ENCODE measurements around the gene TMEM163. TPM values are rescaled to one million over a fixed set of nuclear protein-coding genes. Genes with fewer than 3 reads are reported as not detected.

TMEM163 gene
- total and polyA plus RNA-seq, 4 donors, result 0.25 to 0.62 (median 0.36) TPM; not detected in 1

DNA sequence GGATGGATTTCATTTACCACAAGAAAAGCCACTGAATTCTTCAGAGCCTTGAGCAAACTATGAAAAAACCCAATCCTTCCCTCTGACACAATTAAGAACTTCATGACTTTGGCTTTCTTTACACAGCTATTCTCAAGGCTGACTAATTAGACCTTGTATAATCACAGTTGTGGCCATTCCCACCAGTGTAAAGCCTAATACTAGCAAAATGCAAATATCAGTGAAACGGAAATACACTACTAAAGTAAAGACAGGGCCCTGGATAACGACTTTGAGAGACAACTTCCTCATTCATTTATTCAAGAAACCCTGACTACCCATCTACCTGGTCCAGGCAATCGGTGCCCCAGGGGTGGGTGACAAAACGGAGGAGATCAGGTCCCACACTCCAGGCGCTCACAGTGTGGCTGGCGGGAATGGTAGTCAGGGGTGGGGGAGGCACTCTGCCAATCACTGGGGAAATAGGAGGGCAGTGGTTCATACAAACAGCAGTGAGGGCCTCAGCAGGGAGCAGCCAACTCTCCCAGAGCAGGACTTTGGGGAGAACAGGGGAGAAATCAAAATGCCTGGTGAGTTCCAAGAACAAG is 28.1 kb downstream of the TMEM163 start:
- H3K4me1 ChIP-seq (ENCODE audit: control insufficient read depth in 1 of 2, insufficient read depth in 2 of 2, low read length in 2 of 2), result no peaks in the 10 kb centered on the region
- H3K9me3 ChIP-seq (ENCODE audit: control insufficient read depth, low read length), result peaks cover 4% of the 10 kb centered on the region
- no peaks in the 10 kb centered on the region for H3K36me3 ChIP-seq (ENCODE audit: control insufficient read depth in 1 of 2, insufficient read depth in 2 of 2, low read length in 1 of 2)
- ATAC-seq (ENCODE audit: low FRiP score) (no peak), DNase-seq (no peak)
- intact Hi-C loops (cut with DNase I), result no loop called here
- no peak overlapping the region for H3K27ac ChIP-seq (ENCODE audit: low read depth in 1 of 2, low read length in 2 of 2)
- no peaks in the 10 kb centered on the region for H3K27me3 ChIP-seq (ENCODE audit: control insufficient read depth in 1 of 2, insufficient read depth in 2 of 2, low read length in 1 of 2)
- no peak overlapping the region for H3K4me3 ChIP-seq (ENCODE audit: low read length in 2 of 2)
- WGBS, 2 donors, result 79 to 87% methylated on average over 6 of the region's 6 CpGs

- Histone ChIP-seq H3K27me3 (ENCODE audit: control insufficient read depth in 1 of 2, insufficient read depth in 2 of 2, low read length in 1 of 2) (no peaks in the 10 kb centered on the region), H3K4me1 (ENCODE audit: control insufficient read depth in 1 of 2, insufficient read depth in 2 of 2, low read length in 2 of 2) (no peaks in the 10 kb centered on the region), H3K4me3 (ENCODE audit: low read length in 2 of 2) (no peak overlapping the region), H3K9me3 (ENCODE audit: control insufficient read depth, low read length) (peaks cover 4% of the 10 kb centered on the region), H3K36me3 (ENCODE audit: control insufficient read depth in 1 of 2, insufficient read depth in 2 of 2, low read length in 1 of 2) (no peaks in the 10 kb centered on the region), H3K27ac (ENCODE audit: low read depth in 1 of 2, low read length in 2 of 2) (no peak overlapping the region)
- ATAC-seq (ENCODE audit: low FRiP score), result no peak
- 78 to 82% methylated on average over 3 of the region's 3 CpGs for WGBS, 2 donors
- no peak for DNase-seq
- intact Hi-C loops (cut with DNase I), result no loop called here
Observed at GRCh38 chr2:134689315-134689714, 29.5 kb downstream of the TMEM163 start.

DNA sequence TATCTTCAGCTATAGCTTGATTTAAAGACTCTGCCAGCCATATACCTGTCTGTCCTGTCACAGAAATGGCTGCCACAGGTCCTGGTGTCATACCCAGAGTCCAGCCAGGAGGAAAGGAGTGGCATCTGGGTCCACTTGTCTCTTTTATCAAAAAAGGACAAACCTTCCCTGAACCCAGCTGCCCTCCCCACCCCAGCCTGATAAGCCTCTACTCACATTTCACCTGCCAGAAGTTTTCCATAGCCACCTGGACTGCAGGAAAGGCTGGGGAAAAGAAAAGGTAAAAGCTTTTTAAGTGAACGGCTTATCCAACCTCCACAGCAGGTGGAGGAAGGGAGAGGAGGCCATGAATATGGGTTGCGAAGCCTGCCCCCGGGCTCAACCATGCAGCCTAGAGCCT is 32.8 kb downstream of the TMEM163 start:
- H3K36me3 ChIP-seq (ENCODE audit: control insufficient read depth in 1 of 2, insufficient read depth in 2 of 2, low read length in 1 of 2), result no peaks in the 10 kb centered on the region
- peaks cover 3% of the 10 kb centered on the region for H3K9me3 ChIP-seq (ENCODE audit: control insufficient read depth, low read length)
- DNase-seq (no peak), ATAC-seq (ENCODE audit: low FRiP score) (no peak)
- no peak overlapping the region for H3K27ac ChIP-seq (ENCODE audit: low read depth in 1 of 2, low read length in 2 of 2)
- no peaks in the 10 kb centered on the region for H3K27me3 ChIP-seq (ENCODE audit: control insufficient read depth in 1 of 2, insufficient read depth in 2 of 2, low read length in 1 of 2)
- intact Hi-C loops (cut with DNase I), result no loop called here
- no peaks in the 10 kb centered on the region for H3K4me1 ChIP-seq (ENCODE audit: control insufficient read depth in 1 of 2, insufficient read depth in 2 of 2, low read length in 2 of 2)
- 68 to 72% methylated on average over 3 of the region's 3 CpGs for WGBS, 2 donors
- H3K4me3 ChIP-seq (ENCODE audit: low read length in 2 of 2), result no peak overlapping the region

- WGBS, 2 donors, result 65 to 69% methylated on average over 2 of the region's 2 CpGs
- H3K36me3 ChIP-seq (ENCODE audit: control insufficient read depth in 1 of 2, insufficient read depth in 2 of 2, low read length in 1 of 2), result no peaks in the 10 kb centered on the region
- H3K9me3 ChIP-seq (ENCODE audit: control insufficient read depth, low read length), result peaks cover 1% of the 10 kb centered on the region
- no peaks in the 10 kb centered on the region for H3K4me1 ChIP-seq (ENCODE audit: control insufficient read depth in 1 of 2, insufficient read depth in 2 of 2, low read length in 2 of 2)
- intact Hi-C loops (cut with DNase I), result no loop called here
- no peaks in the 10 kb centered on the region for H3K27me3 ChIP-seq (ENCODE audit: control insufficient read depth in 1 of 2, insufficient read depth in 2 of 2, low read length in 1 of 2)
- H3K27ac ChIP-seq (ENCODE audit: low read depth in 1 of 2, low read length in 2 of 2), result no peak overlapping the region
- ATAC-seq (ENCODE audit: low FRiP score) (no peak), DNase-seq (no peak)
- H3K4me3 ChIP-seq (ENCODE audit: low read length in 2 of 2), result no peak overlapping the region
Observed at GRCh38 chr2:134683561-134684112, 35.2 kb downstream of the TMEM163 start.

- H3K4me1 ChIP-seq (ENCODE audit: control insufficient read depth in 1 of 2, insufficient read depth in 2 of 2, low read length in 2 of 2), result no peaks in the 10 kb centered on the region
- no peaks in the 10 kb centered on the region for H3K36me3 ChIP-seq (ENCODE audit: control insufficient read depth in 1 of 2, insufficient read depth in 2 of 2, low read length in 1 of 2)
- no peak for ATAC-seq (ENCODE audit: low FRiP score)
- whole genome bisulfite sequencing, 2 donors, result 21 to 29% methylated on average over 3 of the region's 3 CpGs
- DNase-seq, result no peak
- no peak overlapping the region for H3K27ac ChIP-seq (ENCODE audit: low read depth in 1 of 2, low read length in 2 of 2)
- intact Hi-C loops (cut with DNase I), result no loop called here
- H3K4me3 ChIP-seq (ENCODE audit: low read length in 2 of 2), result no peak overlapping the region
- no peaks in the 10 kb centered on the region for H3K27me3 ChIP-seq (ENCODE audit: control insufficient read depth in 1 of 2, insufficient read depth in 2 of 2, low read length in 1 of 2)
- peaks cover 1% of the 10 kb centered on the region for H3K9me3 ChIP-seq (ENCODE audit: control insufficient read depth, low read length)
Observed at GRCh38 chr2:134682726-134683125, 36.1 kb downstream of the TMEM163 start.

DNA sequence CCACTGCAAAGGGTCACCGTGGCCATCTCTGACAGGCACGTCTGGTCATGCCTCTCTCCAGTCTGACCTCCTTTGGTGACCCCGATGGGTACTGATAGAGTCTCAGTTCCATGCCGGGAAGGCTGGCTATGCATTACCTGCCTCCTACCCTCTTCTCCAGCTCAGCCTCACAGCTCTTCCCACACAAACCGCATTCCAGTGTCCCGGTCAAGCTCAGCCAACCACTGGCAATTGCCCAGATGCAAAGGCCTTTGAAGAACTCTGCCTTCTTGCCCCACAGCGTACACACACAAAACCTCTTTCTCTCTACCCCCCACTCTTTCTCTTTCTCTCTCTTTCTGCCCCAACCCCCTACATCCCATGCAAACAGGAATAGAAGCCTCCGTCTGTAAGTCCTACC is 37.6 kb downstream of the TMEM163 start:
- Histone ChIP-seq H3K9me3 (ENCODE audit: control insufficient read depth, low read length) (no peaks in the 10 kb centered on the region), H3K27me3 (ENCODE audit: control insufficient read depth in 1 of 2, insufficient read depth in 2 of 2, low read length in 1 of 2) (no peaks in the 10 kb centered on the region), H3K4me1 (ENCODE audit: control insufficient read depth in 1 of 2, insufficient read depth in 2 of 2, low read length in 2 of 2) (no peaks in the 10 kb centered on the region), H3K4me3 (ENCODE audit: low read length in 2 of 2) (no peak overlapping the region), H3K36me3 (ENCODE audit: control insufficient read depth in 1 of 2, insufficient read depth in 2 of 2, low read length in 1 of 2) (no peaks in the 10 kb centered on the region), H3K27ac (ENCODE audit: low read depth in 1 of 2, low read length in 2 of 2) (no peak overlapping the region)
- no peak for DNase-seq
- ATAC-seq (ENCODE audit: low FRiP score), result no peak
- intact Hi-C loops (cut with DNase I), result no loop called here
- 76 to 80% methylated on average over 8 of the region's 8 CpGs for WGBS, 2 donors

DNA sequence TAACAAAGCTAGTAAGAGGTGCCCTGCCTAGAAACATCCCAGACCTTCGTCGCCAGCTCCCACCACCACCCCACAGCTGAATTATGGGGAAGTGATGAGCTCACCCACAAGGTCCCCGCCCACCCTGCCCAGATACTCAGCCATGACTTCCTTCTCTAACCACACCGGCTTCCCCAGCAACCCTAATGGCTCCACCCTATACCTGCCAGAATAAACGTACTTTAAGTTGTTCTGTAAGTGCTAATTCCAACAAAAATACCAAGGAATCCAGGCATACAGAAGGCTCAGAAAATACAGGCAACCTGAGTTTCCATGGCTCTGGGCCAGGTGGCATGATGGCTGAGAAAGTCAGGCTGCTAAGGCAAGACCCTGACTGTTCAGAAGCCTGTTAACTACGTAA is 39.1 kb downstream of the TMEM163 start:
- no peak for ATAC-seq (ENCODE audit: low FRiP score)
- intact Hi-C loops (cut with DNase I), result no loop called here
- DNase-seq, result no peak
- Histone ChIP-seq H3K4me3 (ENCODE audit: low read length in 2 of 2) (no peak overlapping the region), H3K9me3 (ENCODE audit: control insufficient read depth, low read length) (no peaks in the 10 kb centered on the region), H3K27ac (ENCODE audit: low read depth in 1 of 2, low read length in 2 of 2) (no peak overlapping the region), H3K36me3 (ENCODE audit: control insufficient read depth in 1 of 2, insufficient read depth in 2 of 2, low read length in 1 of 2) (no peaks in the 10 kb centered on the region), H3K27me3 (ENCODE audit: control insufficient read depth in 1 of 2, insufficient read depth in 2 of 2, low read length in 1 of 2) (no peaks in the 10 kb centered on the region), H3K4me1 (ENCODE audit: control insufficient read depth in 1 of 2, insufficient read depth in 2 of 2, low read length in 2 of 2) (no peaks in the 10 kb centered on the region)
- 40 to 46% methylated on average over 6 of the region's 6 CpGs for WGBS, 2 donors

DNA sequence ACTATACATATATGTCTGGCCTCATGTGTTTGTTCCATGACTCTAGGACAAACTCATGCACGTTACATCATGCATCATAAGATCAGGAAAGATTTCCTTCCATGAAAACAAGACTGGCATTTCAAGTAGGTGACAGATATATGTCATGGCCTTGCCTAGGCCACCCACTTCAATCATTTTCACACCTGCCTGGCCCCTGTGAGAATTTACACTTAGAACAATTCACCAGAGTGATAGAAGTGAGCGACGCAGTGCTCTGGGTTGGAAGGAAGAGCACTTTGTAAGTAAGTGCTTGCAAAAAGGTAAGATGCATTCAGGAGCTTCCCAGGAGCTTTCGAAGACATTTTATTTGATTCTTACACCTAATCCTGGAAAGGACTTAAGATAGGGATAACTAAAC is 39.5 kb downstream of the TMEM163 start:
- DNase-seq, result no peak
- H3K4me1 ChIP-seq (ENCODE audit: control insufficient read depth in 1 of 2, insufficient read depth in 2 of 2, low read length in 2 of 2), result no peaks in the 10 kb centered on the region
- H3K9me3 ChIP-seq (ENCODE audit: control insufficient read depth, low read length), result no peaks in the 10 kb centered on the region
- no peaks in the 10 kb centered on the region for H3K36me3 ChIP-seq (ENCODE audit: control insufficient read depth in 1 of 2, insufficient read depth in 2 of 2, low read length in 1 of 2)
- no peaks in the 10 kb centered on the region for H3K27me3 ChIP-seq (ENCODE audit: control insufficient read depth in 1 of 2, insufficient read depth in 2 of 2, low read length in 1 of 2)
- 81% methylated on average over 4 of the region's 4 CpGs for WGBS, 2 donors
- no peak overlapping the region for H3K27ac ChIP-seq (ENCODE audit: low read depth in 1 of 2, low read length in 2 of 2)
- ATAC-seq (ENCODE audit: low FRiP score), result no peak
- H3K4me3 ChIP-seq (ENCODE audit: low read length in 2 of 2), result no peak overlapping the region
- intact Hi-C loops (cut with DNase I), result no loop called here

DNA sequence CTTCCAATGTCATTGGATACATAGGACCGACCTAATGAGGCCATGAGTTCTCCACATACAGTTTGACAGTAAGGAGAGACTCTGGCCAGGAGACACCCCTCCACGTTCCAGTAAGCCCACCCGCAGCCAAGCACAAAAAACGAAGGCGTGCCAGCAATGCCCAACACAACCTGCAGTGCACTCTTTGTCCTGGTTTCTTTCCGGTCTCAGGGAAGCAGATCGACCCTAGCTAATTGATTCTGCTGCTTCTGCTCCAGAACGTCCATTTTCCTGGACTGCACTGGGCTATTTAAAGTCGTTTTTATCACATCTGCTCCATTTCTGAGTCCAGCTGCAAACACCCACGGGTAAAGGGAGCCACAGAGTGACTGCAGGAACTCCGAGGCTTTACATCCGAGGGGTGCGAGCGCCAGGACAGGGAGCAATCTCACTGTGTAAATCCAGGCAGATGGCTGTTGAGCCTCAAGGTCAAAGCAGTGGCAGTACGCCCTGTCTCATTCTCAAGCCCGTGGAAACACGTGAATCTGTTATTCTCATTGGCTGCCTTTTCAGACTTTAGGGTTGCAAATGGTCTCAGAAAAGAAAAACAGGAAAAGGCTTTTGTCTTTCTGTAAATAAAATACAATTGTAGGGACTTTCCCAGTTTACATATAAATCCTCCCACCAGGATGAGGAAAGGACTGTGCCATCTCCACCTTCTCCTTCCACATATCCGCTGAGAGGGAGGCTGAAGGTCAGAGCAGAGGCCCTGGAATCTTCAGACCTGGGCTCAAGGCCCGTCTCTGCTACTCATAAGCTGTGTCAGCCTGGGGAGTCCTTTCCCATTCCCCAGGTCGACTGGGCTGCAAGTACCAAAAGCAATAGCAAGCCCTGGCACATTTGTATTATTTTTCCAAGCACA is 40.7 kb downstream of the TMEM163 start:
- Histone ChIP-seq H3K4me1 (ENCODE audit: control insufficient read depth in 1 of 2, insufficient read depth in 2 of 2, low read length in 2 of 2) (no peaks in the 10 kb centered on the region), H3K27me3 (ENCODE audit: control insufficient read depth in 1 of 2, insufficient read depth in 2 of 2, low read length in 1 of 2) (no peaks in the 10 kb centered on the region), H3K4me3 (ENCODE audit: low read length in 2 of 2) (no peak overlapping the region), H3K27ac (ENCODE audit: low read depth in 1 of 2, low read length in 2 of 2) (no peak overlapping the region), H3K36me3 (ENCODE audit: control insufficient read depth in 1 of 2, insufficient read depth in 2 of 2, low read length in 1 of 2) (no peaks in the 10 kb centered on the region), H3K9me3 (ENCODE audit: control insufficient read depth, low read length) (peaks cover 2% of the 10 kb centered on the region)
- ATAC-seq (ENCODE audit: low FRiP score), result no peak
- no peak for DNase-seq
- 52 to 57% methylated on average over 20 of the region's 20 CpGs for WGBS, 2 donors
- intact Hi-C loops (cut with DNase I), result no loop called here

Data from aorta (tissue), 5 donors.